ENCODE data around the gene TMEM51. TPM values are rescaled to one million over a fixed set of nuclear protein-coding genes. Genes with fewer than 3 reads are reported as not detected.

Gene TMEM51
- total and polyA plus RNA-seq, 10 of the 15 experiments (the other 5 are each of a cell fraction or from before 2014, with no cell fraction given) = 0.55 to 4.8 (median 3.1) TPM

DNA sequence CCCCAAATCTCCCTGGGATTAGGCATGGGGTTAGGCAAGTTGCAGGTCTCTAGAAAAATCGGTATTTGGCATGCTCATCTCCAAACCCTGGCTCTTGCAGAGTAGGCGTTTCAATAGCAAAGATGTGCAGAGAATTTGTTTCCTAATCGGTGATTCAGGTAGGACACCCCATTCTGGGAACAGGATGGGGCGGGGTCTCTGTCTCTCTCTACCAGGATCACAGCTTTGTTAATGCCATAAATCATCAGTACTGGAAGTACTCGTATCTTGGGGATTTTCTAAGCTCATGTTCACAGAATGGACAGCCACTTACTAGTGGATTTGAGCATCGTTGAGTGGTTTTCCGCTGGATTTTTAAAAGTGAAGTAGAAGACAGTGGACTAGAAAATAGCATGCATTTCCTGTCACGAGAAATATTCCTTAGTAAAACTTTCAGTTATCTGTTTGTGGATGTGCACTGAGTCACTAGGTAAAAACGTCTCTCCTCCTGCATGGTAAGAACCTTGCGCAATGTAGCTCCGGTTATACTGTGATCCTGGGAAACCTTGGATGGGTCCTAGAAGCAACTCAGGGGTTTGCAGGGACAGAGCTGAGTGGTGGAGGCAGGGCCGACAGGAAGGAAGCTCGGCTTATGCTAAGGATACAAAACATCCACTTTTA lies 5.1 kb downstream of the TMEM51 start:
- ATAC-seq (no peak), FAIRE-seq (no peak), DNase-seq (ENCODE audit: low read depth, low spot score) (no peak)
- Histone ChIP-seq H4K20me1 (ENCODE audit: control insufficient read depth, insufficient read depth) (no peaks in the 10 kb centered on the region), H3K4me2 (ENCODE audit: control insufficient read depth, insufficient read depth) (peak overlapping the region; percentile 27), H3K27ac (ENCODE audit: control insufficient read depth, insufficient read depth) (0 out of 2 replicates have a peak overlapping the region, but pooled peaks have one; percentile 7), H3K4me1 (ENCODE audit: control insufficient read depth, insufficient read depth, low read length) (peaks cover 39% of the 10 kb centered on the region), H2AFZ (ENCODE audit: control insufficient read depth, low read depth, low read length) (0 out of 2 replicates have a peak overlapping the region, but pooled peaks have one; percentile 15), H3K9ac (ENCODE audit: control insufficient read depth, insufficient read depth, low read length) (no peak overlapping the region), H3K36me3 (ENCODE audit: control insufficient read depth in 2 of 2, insufficient read depth in 2 of 2, low read length in 1 of 2) (no peaks in the 10 kb centered on the region; a peak in 1 of 4 replicates), H3K4me3 (no peak overlapping the region), H3K79me2 (ENCODE audit: control insufficient read depth, insufficient read depth, low read length) (peaks cover 27% of the 10 kb centered on the region), H3K27me3 (replicated peaks in 1 of 2; ENCODE audit: control insufficient read depth in 2 of 2, insufficient read depth in 2 of 2, low read length in 1 of 2) (no peaks in the 10 kb centered on the region), H3K9me3 (replicated peaks; ENCODE audit: control insufficient read depth, insufficient read depth, low read length) (no peaks in the 10 kb centered on the region)
- RAD21 ChIA-PET (ENCODE audit: unreplicated experiment) = interaction anchor here (0.9 to 1.0 kb wide), 2 partner anchors 10 to 90 kb away, joined by 3 to 4 read pairs; no protein-coding TSS in a partner anchor
- BruUV-seq (replicated peaks) = no TSS peak
- TF ChIP-seq IKZF2 (IDR thresholded peaks at IDR 0.05) = no peak
- TF ChIP-seq EGR1 (IDR thresholded peaks at IDR 0.05; ENCODE audit: borderline replicate concordance in 1 of 2, low read depth in 2 of 2, low read length in 2 of 2) = no peak
- no peak for TF ChIP-seq MAX (IDR thresholded peaks at IDR 0.05; ENCODE audit: low read depth, low read length)
- 40% methylated on average over 13 of the region's 13 CpGs for WGBS (ENCODE audit: insufficient coverage, insufficient replicate concordance, low lambda C conversion rate, missing lambda C conversion rate)
- POLR2A ChIA-PET = interaction anchor here (1.1 kb wide), 1 partner anchor 9 kb away, joined by 3 read pairs; no protein-coding TSS in a partner anchor
- in situ Hi-C loops (cut with MboI) (no loop called here), intact Hi-C loops (cut with micrococcal nuclease; ENCODE audit: unreplicated experiment) (loop anchor here (5.0 kb wide), 1 partner anchor 89 kb away; the partner anchor contains the start of gene FHAD1)
- SMC1A ChIA-PET (ENCODE audit: uncharacterized antibody, unreplicated experiment) = interaction anchor here (0.7 to 5.5 kb wide), 8 partner anchors 10 to 113 kb away, joined by 3 to 52 read pairs (median 4); no protein-coding TSS in a partner anchor
- CTCF ChIA-PET = interaction anchor here (0.9 to 1.8 kb wide), 4 partner anchors 16 to 115 kb away, joined by 3 to 5 read pairs (median 4); no protein-coding TSS in a partner anchor

GRCh38 chr1:15159166-15159555 lies 5.6 kb downstream of the TMEM51 start:
- Histone ChIP-seq H3K4me3 (no peak overlapping the region), H3K27ac (ENCODE audit: control insufficient read depth, insufficient read depth) (0 out of 2 replicates have a peak overlapping the region, but pooled peaks have one; percentile 7), H3K27me3 (replicated peaks in 1 of 2; ENCODE audit: control insufficient read depth in 2 of 2, insufficient read depth in 2 of 2, low read length in 1 of 2) (no peaks in the 10 kb centered on the region), H3K4me2 (ENCODE audit: control insufficient read depth, insufficient read depth) (peak overlapping the region; percentile 27), H3K79me2 (ENCODE audit: control insufficient read depth, insufficient read depth, low read length) (peaks cover 27% of the 10 kb centered on the region), H3K9me3 (replicated peaks; ENCODE audit: control insufficient read depth, insufficient read depth, low read length) (no peaks in the 10 kb centered on the region), H2AFZ (ENCODE audit: control insufficient read depth, low read depth, low read length) (0 out of 2 replicates have a peak overlapping the region, but pooled peaks have one; percentile 15), H3K4me1 (ENCODE audit: control insufficient read depth, insufficient read depth, low read length) (peaks cover 39% of the 10 kb centered on the region), H3K9ac (ENCODE audit: control insufficient read depth, insufficient read depth, low read length) (no peak overlapping the region), H4K20me1 (ENCODE audit: control insufficient read depth, insufficient read depth) (no peaks in the 10 kb centered on the region), H3K36me3 (ENCODE audit: control insufficient read depth in 2 of 2, insufficient read depth in 2 of 2, low read length in 1 of 2) (no peaks in the 10 kb centered on the region; a peak in 1 of 4 replicates)
- SMC1A ChIA-PET (ENCODE audit: uncharacterized antibody, unreplicated experiment) = interaction anchor here (1.3 to 5.5 kb wide), 4 partner anchors 9 to 112 kb away, joined by 4 to 52 read pairs (median 8); no protein-coding TSS in a partner anchor
- RAD21 ChIA-PET (ENCODE audit: unreplicated experiment) = interaction anchor here (0.9 to 1.0 kb wide), 2 partner anchors 9 to 90 kb away, joined by 3 to 4 read pairs; no protein-coding TSS in a partner anchor
- ATAC-seq (no peak), DNase-seq (ENCODE audit: low read depth, low spot score) (no peak), FAIRE-seq (no peak)
- intact Hi-C loops (cut with micrococcal nuclease; ENCODE audit: unreplicated experiment) = loop anchor here (5.0 kb wide), 1 partner anchor 88 kb away; the partner anchor contains the start of gene FHAD1
- POLR2A ChIA-PET = interaction anchor here (1.1 kb wide), 1 partner anchor 9 kb away, joined by 3 read pairs; no protein-coding TSS in a partner anchor
- CTCF ChIA-PET = interaction anchor here (0.9 to 1.6 kb wide), 2 partner anchors 89 to 112 kb away, joined by 3 to 5 read pairs; no protein-coding TSS in a partner anchor
- in situ Hi-C loops (cut with MboI) = no loop called here
- 68% methylated on average over 7 of the region's 7 CpGs for WGBS (ENCODE audit: insufficient coverage, insufficient replicate concordance, low lambda C conversion rate, missing lambda C conversion rate)
- no TSS peak for BruUV-seq (replicated peaks)
- TF ChIP-seq IRF4 (IDR thresholded peaks at IDR 0.05; ENCODE audit: low read depth, low read length) = no peak
- TF ChIP-seq, protein P1, sequence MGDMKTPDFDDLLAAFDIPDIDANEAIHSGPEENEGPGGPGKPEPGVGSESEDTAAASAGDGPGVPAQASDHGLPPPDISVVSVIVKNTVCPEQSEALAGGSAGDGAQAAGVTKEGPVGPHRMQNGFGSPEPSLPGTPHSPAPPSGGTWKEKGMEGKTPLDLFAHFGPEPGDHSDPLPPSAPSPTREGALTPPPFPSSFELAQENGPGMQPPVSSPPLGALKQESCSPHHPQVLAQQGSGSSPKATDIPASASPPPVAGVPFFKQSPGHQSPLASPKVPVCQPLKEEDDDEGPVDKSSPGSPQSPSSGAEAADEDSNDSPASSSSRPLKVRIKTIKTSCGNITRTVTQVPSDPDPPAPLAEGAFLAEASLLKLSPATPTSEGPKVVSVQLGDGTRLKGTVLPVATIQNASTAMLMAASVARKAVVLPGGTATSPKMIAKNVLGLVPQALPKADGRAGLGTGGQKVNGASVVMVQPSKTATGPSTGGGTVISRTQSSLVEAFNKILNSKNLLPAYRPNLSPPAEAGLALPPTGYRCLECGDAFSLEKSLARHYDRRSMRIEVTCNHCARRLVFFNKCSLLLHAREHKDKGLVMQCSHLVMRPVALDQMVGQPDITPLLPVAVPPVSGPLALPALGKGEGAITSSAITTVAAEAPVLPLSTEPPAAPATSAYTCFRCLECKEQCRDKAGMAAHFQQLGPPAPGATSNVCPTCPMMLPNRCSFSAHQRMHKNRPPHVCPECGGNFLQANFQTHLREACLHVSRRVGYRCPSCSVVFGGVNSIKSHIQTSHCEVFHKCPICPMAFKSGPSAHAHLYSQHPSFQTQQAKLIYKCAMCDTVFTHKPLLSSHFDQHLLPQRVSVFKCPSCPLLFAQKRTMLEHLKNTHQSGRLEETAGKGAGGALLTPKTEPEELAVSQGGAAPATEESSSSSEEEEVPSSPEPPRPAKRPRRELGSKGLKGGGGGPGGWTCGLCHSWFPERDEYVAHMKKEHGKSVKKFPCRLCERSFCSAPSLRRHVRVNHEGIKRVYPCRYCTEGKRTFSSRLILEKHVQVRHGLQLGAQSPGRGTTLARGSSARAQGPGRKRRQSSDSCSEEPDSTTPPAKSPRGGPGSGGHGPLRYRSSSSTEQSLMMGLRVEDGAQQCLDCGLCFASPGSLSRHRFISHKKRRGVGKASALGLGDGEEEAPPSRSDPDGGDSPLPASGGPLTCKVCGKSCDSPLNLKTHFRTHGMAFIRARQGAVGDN (IDR thresholded peaks at IDR 0.05) = no peak
- TF ChIP-seq, protein P2, sequence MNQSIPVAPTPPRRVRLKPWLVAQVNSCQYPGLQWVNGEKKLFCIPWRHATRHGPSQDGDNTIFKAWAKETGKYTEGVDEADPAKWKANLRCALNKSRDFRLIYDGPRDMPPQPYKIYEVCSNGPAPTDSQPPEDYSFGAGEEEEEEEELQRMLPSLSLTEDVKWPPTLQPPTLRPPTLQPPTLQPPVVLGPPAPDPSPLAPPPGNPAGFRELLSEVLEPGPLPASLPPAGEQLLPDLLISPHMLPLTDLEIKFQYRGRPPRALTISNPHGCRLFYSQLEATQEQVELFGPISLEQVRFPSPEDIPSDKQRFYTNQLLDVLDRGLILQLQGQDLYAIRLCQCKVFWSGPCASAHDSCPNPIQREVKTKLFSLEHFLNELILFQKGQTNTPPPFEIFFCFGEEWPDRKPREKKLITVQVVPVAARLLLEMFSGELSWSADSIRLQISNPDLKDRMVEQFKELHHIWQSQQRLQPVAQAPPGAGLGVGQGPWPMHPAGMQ (IDR thresholded peaks at IDR 0.05; ENCODE audit: borderline replicate concordance) = no peak

Data from GM12878 (cell line).